Lower lobe of right lung (tissue), 2 donors: Measurements from ENCODE around the gene NCS1. TPM values are rescaled to one million over a fixed set of nuclear protein-coding genes. Genes with fewer than 3 reads are reported as not detected.

Source experiments
- ATAC-seq, 2 donors: fragments of 200-7000 bp; cut with Tn5 transposase; one replicate each; pipeline ENCODE4 v1.9.1; 2020 to 2022; ENCODE audit warnings: mild to moderate bottlenecking in 2 of 2, moderate library complexity in 2 of 2
- DNase-seq: peaks from one replicate; pipeline ENCODE4 v3.0.0-alpha.2; 2020
- H3K27ac ChIP-seq: fragments of 200-600 bp; one replicate; pipeline ENCODE4 v1.8.0; 2022
- H3K27me3 ChIP-seq: fragments of 200-600 bp; one replicate; pipeline ENCODE4 v1.8.0; 2022; ENCODE audit warnings: low read depth
- H3K36me3 ChIP-seq: fragments of 200-600 bp; one replicate; pipeline ENCODE4 v1.8.0; 2022; ENCODE audit warnings: mild to moderate bottlenecking
- H3K4me1 ChIP-seq: fragments of 200-600 bp; one replicate; pipeline ENCODE4 v1.8.0; 2022
- H3K4me3 ChIP-seq: fragments of 200-600 bp; one replicate; pipeline ENCODE4 v1.8.0; 2022; ENCODE audit warnings: mild to moderate bottlenecking
- H3K9me3 ChIP-seq: fragments of 200-600 bp; one replicate; pipeline ENCODE4 v1.8.0; 2022
- CTCF ChIP-seq: fragments of 200-600 bp; IDR thresholded peaks from one replicate; pipeline ENCODE4 v1.8.0; 2022; ENCODE audit warnings: antibody characterized with exemption, mild to moderate bottlenecking
- intact Hi-C: fragments of 100-400 bp; cut with DNase I; formaldehyde crosslinking; loops from one replicate; pipeline ENCODE4 v1.11.0; 2022
- total RNA-seq: library from RNA; stranded (reverse); fragmentation: NEBNext Ultra II Directional; extraction: Animal tissue kit (Norgen Biotek cat#: 25700); gene quantifications from one replicate; pipeline ENCODE4 v1.2.1, GENCODE V29; 2021
- donor health status: DM: no; HTN: yes; CAD: no; lungs with severe emphysema.

NCS1 gene
- total RNA-seq, 1 donor from 2014 or later, result 7.0 TPM

DNA sequence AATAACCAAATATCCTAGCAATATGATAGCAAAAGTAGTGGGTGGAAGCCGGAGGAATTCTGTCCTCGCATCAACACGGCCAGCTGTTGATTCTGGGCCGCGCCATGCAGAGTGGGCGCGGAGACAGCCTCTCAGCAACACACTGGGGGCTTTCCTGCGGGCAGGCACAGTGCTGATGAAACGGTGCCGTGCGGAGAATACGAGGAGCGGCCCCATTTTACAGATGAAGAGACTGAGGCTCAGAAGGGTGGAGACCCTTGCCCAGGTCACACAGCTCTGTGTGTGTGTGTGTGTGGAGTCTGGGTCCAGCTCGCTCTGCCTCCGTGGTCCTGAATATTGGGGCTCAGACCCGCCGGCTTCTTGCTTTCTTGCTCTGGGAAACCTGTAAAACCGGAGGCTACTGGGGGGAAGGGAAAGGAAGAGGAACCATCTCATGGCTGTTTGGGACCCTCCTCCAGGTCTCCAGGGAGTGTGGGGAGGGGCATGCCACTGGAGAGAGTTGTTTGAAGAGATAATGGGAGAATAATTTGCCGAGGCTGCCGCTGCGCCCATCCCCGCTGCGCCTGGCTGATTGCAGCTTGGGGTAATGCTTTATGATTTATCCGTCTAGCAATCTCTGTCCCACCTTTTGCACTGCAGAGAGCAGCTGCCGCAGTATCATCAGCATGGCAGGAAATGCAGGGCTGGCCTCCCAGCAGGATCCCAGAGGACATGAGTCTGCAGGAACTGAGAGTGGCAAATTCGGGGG, 36.6 kb downstream of the NCS1 start:
- Histone ChIP-seq H3K9me3 (no peaks in the 10 kb centered on the region), H3K36me3 (no peaks in the 10 kb centered on the region), H3K27me3 (no peaks in the 10 kb centered on the region), H3K4me1 (no peaks in the 10 kb centered on the region), H3K27ac (no peak overlapping the region), H3K4me3 (no peak overlapping the region)
- intact Hi-C loops, result no loop called here
- TF ChIP-seq CTCF, result no peak
- no peak for ATAC-seq
- no peak for DNase-seq

- ATAC-seq (no peak), DNase-seq (no peak)
- Histone ChIP-seq H3K27me3 (no peaks in the 10 kb centered on the region), H3K4me3 (no peak overlapping the region), H3K4me1 (no peaks in the 10 kb centered on the region), H3K9me3 (no peaks in the 10 kb centered on the region), H3K36me3 (no peaks in the 10 kb centered on the region), H3K27ac (no peak overlapping the region)
- TF ChIP-seq CTCF, result no peak
- intact Hi-C loops, result no loop called here
Measured at GRCh38 chr9:130209422-130209821, 37.2 kb downstream of the NCS1 start.

GRCh38 chr9:130211548-130212226, 39.5 kb downstream of the NCS1 start:
- ATAC-seq (no peak), DNase-seq (no peak)
- H3K9me3 ChIP-seq, result no peaks in the 10 kb centered on the region
- no peak overlapping the region for H3K27ac ChIP-seq
- no peak for TF ChIP-seq CTCF
- no peaks in the 10 kb centered on the region for H3K36me3 ChIP-seq
- no peaks in the 10 kb centered on the region for H3K4me1 ChIP-seq
- H3K4me3 ChIP-seq, result no peak overlapping the region
- intact Hi-C loops, result no loop called here
- H3K27me3 ChIP-seq, result no peaks in the 10 kb centered on the region

- no peak for TF ChIP-seq CTCF
- Histone ChIP-seq H3K36me3 (no peaks in the 10 kb centered on the region), H3K4me3 (no peak overlapping the region), H3K27ac (no peak overlapping the region), H3K27me3 (no peaks in the 10 kb centered on the region), H3K9me3 (no peaks in the 10 kb centered on the region), H3K4me1 (no peaks in the 10 kb centered on the region)
- intact Hi-C loops, result no loop called here
- no peak for DNase-seq
- no peak for ATAC-seq
Measured at GRCh38 chr9:130212543-130213297, 40.5 kb downstream of the NCS1 start.

DNA sequence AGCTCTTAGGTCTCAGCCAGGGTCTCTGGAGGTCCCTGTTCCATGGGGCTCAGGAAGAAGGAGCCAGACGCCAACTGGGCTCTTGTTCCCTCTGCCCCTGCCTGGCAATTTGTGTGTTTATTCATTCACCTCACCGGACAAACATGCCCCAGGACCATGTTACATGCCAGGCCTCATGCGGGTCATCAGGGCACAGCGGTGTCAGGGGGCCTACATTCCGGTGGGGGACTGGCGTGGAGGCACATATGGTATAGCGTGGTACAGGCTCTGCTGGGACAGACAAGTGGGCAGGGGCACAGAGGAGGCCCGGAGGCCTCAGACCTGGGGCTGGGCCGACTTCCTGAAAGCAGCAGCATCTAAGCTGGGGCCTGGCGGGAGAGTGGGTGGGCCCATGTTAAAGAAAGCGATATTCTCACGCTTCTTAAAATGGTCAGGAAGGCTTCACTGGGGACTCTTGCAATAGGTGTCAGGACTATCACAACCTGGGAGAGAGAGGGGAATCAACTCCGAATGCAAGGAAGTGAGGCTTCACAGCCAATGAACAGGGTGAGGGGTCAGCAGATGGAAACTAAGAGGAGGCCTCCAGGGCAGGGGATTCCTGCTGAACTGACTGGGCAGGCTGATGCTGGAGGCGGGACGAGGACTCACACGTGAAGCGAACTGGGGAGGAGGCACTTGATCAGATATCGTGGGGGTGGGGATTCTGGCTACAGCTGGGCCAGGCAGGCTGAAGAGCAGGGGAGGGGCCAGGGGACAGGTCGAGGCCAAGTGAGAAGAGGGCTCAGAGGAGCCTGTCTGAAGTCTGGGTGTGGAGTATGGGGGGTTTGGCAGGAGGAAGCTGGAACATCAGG, 41.9 kb downstream of the NCS1 start:
- DNase-seq (no peak), ATAC-seq (no peak)
- H3K4me3 ChIP-seq, result no peak overlapping the region
- intact Hi-C loops, result no loop called here
- H3K36me3 ChIP-seq, result no peaks in the 10 kb centered on the region
- H3K4me1 ChIP-seq, result no peaks in the 10 kb centered on the region
- no peaks in the 10 kb centered on the region for H3K9me3 ChIP-seq
- H3K27me3 ChIP-seq, result no peaks in the 10 kb centered on the region
- no peak for TF ChIP-seq CTCF
- no peak overlapping the region for H3K27ac ChIP-seq
